ENCODE measurements around the gene SYNGR2. TPM values are rescaled to one million over a fixed set of nuclear protein-coding genes. Genes with fewer than 3 reads are reported as not detected.

The SYNGR2 gene
- total and polyA plus RNA-seq, 2 donors (not counting 1 experiment from before 2014, with no cell fraction given), result 390 to 442 TPM

DNA sequence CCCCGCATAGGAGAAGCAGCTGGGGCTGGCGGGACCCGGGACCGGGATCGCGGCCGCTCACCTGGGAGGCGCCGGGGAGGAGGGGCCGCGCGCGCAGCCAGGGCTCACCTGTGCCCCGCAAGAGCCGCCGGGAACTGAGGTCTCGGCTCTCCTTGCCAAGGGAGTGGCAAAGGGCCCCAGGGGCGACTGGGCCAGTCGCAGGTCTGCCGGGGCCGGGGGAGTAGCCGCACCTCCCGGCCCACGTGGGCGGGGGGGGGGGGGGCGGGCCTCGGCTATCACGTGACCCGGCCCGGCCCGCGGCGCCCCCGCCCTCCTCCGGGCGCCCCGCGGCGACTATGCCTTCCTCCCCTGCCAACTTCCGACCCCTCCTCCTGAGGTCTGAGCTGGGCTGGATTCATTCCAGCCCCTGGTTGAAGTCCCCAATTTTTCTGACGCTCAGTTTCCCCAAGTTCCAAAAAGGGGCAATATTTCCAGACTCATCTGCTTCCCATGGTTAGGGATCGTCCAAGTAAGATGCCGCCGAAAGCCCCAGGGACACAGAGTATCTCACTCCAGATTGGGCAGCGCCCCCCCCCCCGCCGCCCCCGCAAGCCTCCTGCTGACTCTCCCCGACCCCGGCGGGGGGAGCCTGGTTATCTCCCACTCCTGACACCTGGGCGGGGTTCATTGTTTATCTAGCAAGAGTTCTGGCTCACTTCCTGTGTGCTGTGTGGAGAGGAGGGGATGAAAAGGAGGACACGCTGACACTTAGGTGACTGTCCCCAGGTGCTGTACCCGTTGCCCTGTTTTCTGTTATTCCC, 39.6 kb upstream of the SYNGR2 start, which contains the start of gene TMC6:
Gene TMC6 (minus strand): TSS at position 205 of the 800 bp plus-strand sequence. CDS start 1,923 bp downstream, outside the sequence.
- DNase-seq (peak; percentile 88), ATAC-seq (ENCODE audit: low read depth) (peak; percentile 21)
- 1% methylated on average over 43 of the region's 54 CpGs for WGBS (ENCODE audit: insufficient coverage)
- POLR2A ChIA-PET, result interaction anchor here (0.6 to 22.6 kb wide), 9 partner anchors 9 to 209 kb away, joined by 3 to 432 read pairs (median 11); partner anchors contain the start of genes C17orf99 and SYNGR2
- H3K27ac Mint-ChIP-seq, result peak within 1 kb of the TSS; percentile 99
- peaks cover 68 to 80% of the 10 kb centered on the region in 2 donors for H3K4me1 ChIP-seq (ENCODE audit: control insufficient read depth in 2 of 2, insufficient read depth in 2 of 2, low read length in 2 of 2)
- intact Hi-C loops (cut with micrococcal nuclease), result no loop called here
- peaks cover 88% of the 10 kb centered on the region for H4K20me1 ChIP-seq (ENCODE audit: control insufficient read depth, insufficient read depth, low read length, poor library complexity, severe bottlenecking)
- H3K27me3 Mint-ChIP-seq, result no peaks in the 10 kb centered on the region
- no peak for TF ChIP-seq CTCF (IDR thresholded peaks at IDR 0.05)
- no peak for TF ChIP-seq EZH2 (IDR thresholded peaks at IDR 0.05; ENCODE audit: borderline replicate concordance, insufficient read depth, low read depth, low read length, poor library complexity, severe bottlenecking)
- peaks cover 84% of the 10 kb centered on the region for H3K79me2 ChIP-seq (ENCODE audit: control insufficient read depth, insufficient read depth, low read length)
- H3K36me3 ChIP-seq (replicated peaks in 1 of 2; ENCODE audit: control extremely low read depth in 1 of 2, control insufficient read depth in 1 of 2, extremely low read depth in 1 of 2, insufficient read depth in 2 of 2, low read length in 1 of 2), result peaks cover 2 to 55% of the 10 kb centered on the region in 2 experiments
- H3K9me3 Mint-ChIP-seq (ENCODE audit: insufficient read depth), result no peaks in the 10 kb centered on the region
- peak within 1 kb of the TSS; percentile 100 for H3K4me2 ChIP-seq (replicated peaks; ENCODE audit: low read depth, low read length, poor library complexity, severe bottlenecking)
- peak within 1 kb of the TSS; percentile 96 for H3K4me3 Mint-ChIP-seq
- peak within 1 kb of the TSS; percentile 38 to 97 (median 89) for H3K4me3 ChIP-seq (ENCODE audit: control extremely low read depth in 1 of 5, extremely low read depth in 1 of 5, insufficient read depth in 1 of 5, low read depth in 2 of 5, low read length in 4 of 5)
- H3K27ac ChIP-seq (ENCODE audit: low read length in 2 of 2), result peak within 1 kb of the TSS; percentile 88 to 92
- H3K27me3 ChIP-seq (replicated peaks in 1 of 4; ENCODE audit: control extremely low read depth in 1 of 4, control insufficient read depth in 3 of 4, insufficient read depth in 4 of 4, low read length in 3 of 4), result no peaks in the 10 kb centered on the region
- peaks cover 73% of the 10 kb centered on the region for H3K4me1 Mint-ChIP-seq
- peak within 1 kb of the TSS; percentile 91 for H3K9ac ChIP-seq (ENCODE audit: low read length)
- H3K9me3 ChIP-seq (ENCODE audit: control extremely low read depth in 1 of 3, control insufficient read depth in 2 of 3, insufficient read depth in 1 of 3, low read length in 2 of 3), result no peaks in the 10 kb centered on the region
- H2AFZ ChIP-seq (ENCODE audit: insufficient read depth, low read depth, low read length, poor library complexity, severe bottlenecking), result peak within 1 kb of the TSS; percentile 42
- CTCF ChIA-PET, result interaction anchor here (0.7 to 13.9 kb wide), 7 partner anchors 8 to 121 kb away, joined by 3 to 169 read pairs (median 3); partner anchors contain the start of gene SYNGR2

Data from B cell (primary cell).